Right lobe of liver (tissue), 4 donors: Measurements from ENCODE around the gene SHC2.

Experiments used
- POLR2A ChIP-seq: fragments of 450-650 bp; IDR thresholded peaks from one replicate; pipeline ENCODE4 v1.6.1; 2017; ENCODE audit warnings: antibody characterized with exemption, mild to moderate bottlenecking
- TF ChIP-seq, protein P1 (sequence below), 4 donors: fragments of 200-600 bp in 3 of 4; fragments of 450-650 bp in 1 of 4; IDR thresholded peaks; one replicate each; pipeline versions ENCODE4 v1.5.1 to v1.8.0; 2016 to 2022; ENCODE audit warnings: antibody characterized with exemption in 4 of 4, mild to moderate bottlenecking in 2 of 4
- donor health status: DM: no; HTN: no; CAD: no.
- donor health status: DM: no; HTN: no; CAD: no.
- donor health status: DM: no; HTN: yes; CAD: no.

GRCh38 chr19:415292-415691, 45.5 kb downstream of the SHC2 start:
- TF ChIP-seq, protein P1, sequence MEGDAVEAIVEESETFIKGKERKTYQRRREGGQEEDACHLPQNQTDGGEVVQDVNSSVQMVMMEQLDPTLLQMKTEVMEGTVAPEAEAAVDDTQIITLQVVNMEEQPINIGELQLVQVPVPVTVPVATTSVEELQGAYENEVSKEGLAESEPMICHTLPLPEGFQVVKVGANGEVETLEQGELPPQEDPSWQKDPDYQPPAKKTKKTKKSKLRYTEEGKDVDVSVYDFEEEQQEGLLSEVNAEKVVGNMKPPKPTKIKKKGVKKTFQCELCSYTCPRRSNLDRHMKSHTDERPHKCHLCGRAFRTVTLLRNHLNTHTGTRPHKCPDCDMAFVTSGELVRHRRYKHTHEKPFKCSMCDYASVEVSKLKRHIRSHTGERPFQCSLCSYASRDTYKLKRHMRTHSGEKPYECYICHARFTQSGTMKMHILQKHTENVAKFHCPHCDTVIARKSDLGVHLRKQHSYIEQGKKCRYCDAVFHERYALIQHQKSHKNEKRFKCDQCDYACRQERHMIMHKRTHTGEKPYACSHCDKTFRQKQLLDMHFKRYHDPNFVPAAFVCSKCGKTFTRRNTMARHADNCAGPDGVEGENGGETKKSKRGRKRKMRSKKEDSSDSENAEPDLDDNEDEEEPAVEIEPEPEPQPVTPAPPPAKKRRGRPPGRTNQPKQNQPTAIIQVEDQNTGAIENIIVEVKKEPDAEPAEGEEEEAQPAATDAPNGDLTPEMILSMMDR (IDR thresholded peaks at IDR 0.05), result no peak
- no peak for TF ChIP-seq POLR2A
